SU-DHL-6 (cell line): ENCODE results near the gene PIP5K1B.

Experiments
- H2AFZ ChIP-seq: fragments of 200-600 bp; sonication (generic); 2 replicates; pipeline ENCODE4 v1.6.1; 2014; ENCODE audit warnings: low read depth, mild to moderate bottlenecking, moderate library complexity, mixed read lengths, antibody characterized with exemption, low read length; ENCODE audit not compliant: severe bottlenecking
- H3F3A ChIP-seq: fragments of 200-600 bp; shearing (Covaris generic); 2 replicates; pipeline ENCODE4 v1.6.0; 2016; ENCODE audit warnings: antibody characterized with exemption, mild to moderate bottlenecking; ENCODE audit not compliant: insufficient read depth
- H3K27ac ChIP-seq: fragments of 200-600 bp; sonication (generic); 2 replicates; pipeline ENCODE4 v1.5.1; 2016; ENCODE audit warnings: low read depth, mild to moderate bottlenecking, low read length, moderate library complexity, mixed read lengths
- H3K27me3 ChIP-seq: fragments of 200-600 bp; sonication (generic), shearing (Covaris generic); 2 replicates; pipeline ENCODE4 v1.6.0; 2014; ENCODE audit warnings: mild to moderate bottlenecking, low read length
- H3K36me3 ChIP-seq: fragments of 200-600 bp; sonication (generic); 2 replicates; pipeline ENCODE4 v1.6.1; 2014; ENCODE audit warnings: mild to moderate bottlenecking, low read length, mixed read lengths
- H3K4me2 ChIP-seq: fragments of 300-600, 200-600 bp; shearing (Covaris generic), sonication (generic); 2 replicates; pipeline ENCODE4 v1.6.0; 2014; ENCODE audit warnings: low read length, low read depth, mild to moderate bottlenecking; ENCODE audit not compliant: poor library complexity, severe bottlenecking
- H3K4me3 ChIP-seq: fragments of 200-600 bp; sonication (generic); 2 replicates; pipeline ENCODE4 v1.5.1; 2014; ENCODE audit warnings: antibody characterized with exemption, low read length, mild to moderate bottlenecking, mixed read lengths; ENCODE audit not compliant: insufficient read depth, poor library complexity, severe bottlenecking
- H3K79me2 ChIP-seq: fragments of 200-600 bp; sonication (generic); 2 replicates; pipeline ENCODE4 v1.6.1; 2014; ENCODE audit warnings: mild to moderate bottlenecking, low read length, moderate library complexity; ENCODE audit not compliant: insufficient read depth
- H3K9ac ChIP-seq: fragments of 200-600 bp; sonication (generic); 2 replicates; pipeline ENCODE4 v1.7.0; 2014; ENCODE audit warnings: mild to moderate bottlenecking, low read length
- H3K9me2 ChIP-seq: fragments of 200-600 bp; sonication (generic); replicated peaks from 2 replicates; pipeline ENCODE4 v1.6.1; 2014; ENCODE audit warnings: low read length; ENCODE audit not compliant: insufficient read depth
- H3K9me3 ChIP-seq: fragments of 200-600 bp; sonication (generic); 2 replicates; pipeline ENCODE4 v1.6.1; 2014; ENCODE audit warnings: low read length, mixed read lengths; ENCODE audit not compliant: insufficient read depth
- H4K20me1 ChIP-seq: fragments of 200-600 bp; sonication (generic); 2 replicates; pipeline ENCODE4 v1.6.1; 2014; ENCODE audit warnings: low read depth, mild to moderate bottlenecking, antibody characterized with exemption, low read length, moderate library complexity, mixed read lengths
- EZH2phosphoT487 ChIP-seq: fragments of 200-600 bp; sonication (generic), shearing (Covaris generic); conservative IDR thresholded peaks from 2 replicates; pipeline ENCODE4 v1.6.1; 2018; ENCODE audit warnings: mild to moderate bottlenecking, antibody characterized with exemption, low read length, moderate library complexity, mixed read lengths
- TF ChIP-seq, protein P1 (sequence below): fragments of 200-600 bp; sonication (generic); IDR thresholded peaks from one replicate; pipeline ENCODE4 v1.5.1; 2017; ENCODE audit warnings: antibody characterized with exemption, mild to moderate bottlenecking, low read length, moderate library complexity; ENCODE audit not compliant: insufficient read depth, poor library complexity, severe bottlenecking

Gene PIP5K1B

DNA sequence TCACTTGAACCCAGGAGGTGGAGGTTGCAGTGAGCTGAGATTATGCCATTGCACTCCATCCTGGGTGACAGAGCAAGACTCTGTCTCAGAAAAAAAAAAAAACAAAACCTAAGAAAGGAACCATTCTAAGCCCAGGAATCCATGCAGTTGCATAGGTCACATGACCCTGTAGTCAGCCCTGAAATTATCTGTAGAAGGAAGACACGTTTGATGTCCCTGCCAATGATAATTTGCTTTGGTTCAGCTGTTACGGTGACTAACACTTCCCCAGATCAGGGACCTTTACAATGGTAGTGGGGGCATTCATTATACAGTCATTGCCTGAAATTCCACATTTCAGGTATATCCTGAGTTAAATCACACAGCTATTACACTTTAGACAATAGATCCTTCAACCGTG lies 258.4 kb downstream of the PIP5K1B start:
- no peak overlapping the region for H3K4me3 ChIP-seq

DNA sequence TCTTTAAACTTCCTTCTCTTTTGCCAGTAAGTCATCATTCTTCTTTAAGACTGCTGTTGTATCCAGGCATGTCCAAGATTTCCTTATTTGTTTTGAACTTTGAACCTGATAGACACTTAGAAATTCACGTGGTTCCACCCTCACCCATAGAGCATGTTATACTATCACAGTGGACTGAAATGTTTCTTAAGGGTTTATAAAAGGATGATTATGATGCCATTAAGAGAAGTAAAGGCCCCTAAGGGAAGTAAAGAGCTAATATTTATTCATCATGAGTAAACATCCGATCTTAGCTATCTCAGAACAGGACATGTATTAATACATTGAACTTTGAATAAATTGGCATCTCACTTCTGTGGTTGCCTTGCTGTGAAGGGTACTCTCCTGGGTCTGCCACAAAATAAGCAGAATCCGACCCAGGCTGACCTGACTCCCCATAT lies 259.1 kb downstream of the PIP5K1B start:
- Histone ChIP-seq H3K9ac (no peak overlapping the region), H3K4me2 (no peak overlapping the region), H4K20me1 (no peaks in the 10 kb centered on the region), H3K27ac (no peak overlapping the region), H3K36me3 (no peaks in the 10 kb centered on the region), H3K27me3 (no peaks in the 10 kb centered on the region), H3K4me3 (no peak overlapping the region), H3K9me2 (no peaks in the 10 kb centered on the region), H2AFZ (no peak overlapping the region), H3K9me3 (no peaks in the 10 kb centered on the region), H3K79me2 (no peaks in the 10 kb centered on the region), H3F3A (no peaks in the 10 kb centered on the region)
- no peak for TF ChIP-seq EZH2phosphoT487
- TF ChIP-seq, protein P1, sequence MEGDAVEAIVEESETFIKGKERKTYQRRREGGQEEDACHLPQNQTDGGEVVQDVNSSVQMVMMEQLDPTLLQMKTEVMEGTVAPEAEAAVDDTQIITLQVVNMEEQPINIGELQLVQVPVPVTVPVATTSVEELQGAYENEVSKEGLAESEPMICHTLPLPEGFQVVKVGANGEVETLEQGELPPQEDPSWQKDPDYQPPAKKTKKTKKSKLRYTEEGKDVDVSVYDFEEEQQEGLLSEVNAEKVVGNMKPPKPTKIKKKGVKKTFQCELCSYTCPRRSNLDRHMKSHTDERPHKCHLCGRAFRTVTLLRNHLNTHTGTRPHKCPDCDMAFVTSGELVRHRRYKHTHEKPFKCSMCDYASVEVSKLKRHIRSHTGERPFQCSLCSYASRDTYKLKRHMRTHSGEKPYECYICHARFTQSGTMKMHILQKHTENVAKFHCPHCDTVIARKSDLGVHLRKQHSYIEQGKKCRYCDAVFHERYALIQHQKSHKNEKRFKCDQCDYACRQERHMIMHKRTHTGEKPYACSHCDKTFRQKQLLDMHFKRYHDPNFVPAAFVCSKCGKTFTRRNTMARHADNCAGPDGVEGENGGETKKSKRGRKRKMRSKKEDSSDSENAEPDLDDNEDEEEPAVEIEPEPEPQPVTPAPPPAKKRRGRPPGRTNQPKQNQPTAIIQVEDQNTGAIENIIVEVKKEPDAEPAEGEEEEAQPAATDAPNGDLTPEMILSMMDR: no peak

More for the DNA sequence above, 258.4 kb downstream of the PIP5K1B start:
- Histone ChIP-seq H3K9ac (no peak overlapping the region), H3K27ac (no peak overlapping the region), H3K36me3 (no peaks in the 10 kb centered on the region), H4K20me1 (no peaks in the 10 kb centered on the region), H3F3A (no peaks in the 10 kb centered on the region), H3K4me2 (no peak overlapping the region), H3K27me3 (no peaks in the 10 kb centered on the region), H3K79me2 (no peaks in the 10 kb centered on the region), H3K9me3 (no peaks in the 10 kb centered on the region), H3K9me2 (no peaks in the 10 kb centered on the region), H2AFZ (no peak overlapping the region)
- TF ChIP-seq, protein P1: no peak
- no peak for TF ChIP-seq EZH2phosphoT487

DNA sequence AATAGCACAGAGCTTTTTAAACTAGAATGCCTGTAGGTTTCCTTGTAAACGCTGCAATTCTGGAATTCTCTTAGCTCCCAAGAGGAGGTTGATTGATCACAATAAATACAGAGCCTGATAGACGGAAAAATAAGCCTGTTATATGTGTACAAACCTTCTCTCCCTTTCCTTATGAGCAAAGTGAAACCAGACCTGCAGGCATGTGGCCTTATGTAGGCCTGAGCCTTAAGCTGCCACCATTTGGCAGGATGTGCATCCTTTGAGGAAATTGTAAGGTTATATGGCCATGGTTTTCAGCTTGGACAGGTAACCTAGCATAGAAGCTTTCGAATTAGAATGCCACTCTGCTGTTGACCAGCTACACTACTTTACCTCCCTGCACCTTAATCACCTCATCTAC lies 259.7 kb downstream of the PIP5K1B start:
- no peak for TF ChIP-seq EZH2phosphoT487
- TF ChIP-seq, protein P1: no peak
- no peaks in the 10 kb centered on the region for H3K36me3 ChIP-seq

More for the DNA sequence above, 259.7 kb downstream of the PIP5K1B start:
- H3K9me3 ChIP-seq: no peaks in the 10 kb centered on the region
- H3K9me2 ChIP-seq: no peaks in the 10 kb centered on the region
- H3K27ac ChIP-seq: no peak overlapping the region
- no peaks in the 10 kb centered on the region for H3K27me3 ChIP-seq
- H3F3A ChIP-seq: no peaks in the 10 kb centered on the region
- H3K4me3 ChIP-seq: no peak overlapping the region
- H3K79me2 ChIP-seq: no peaks in the 10 kb centered on the region
- H2AFZ ChIP-seq: no peak overlapping the region
- no peaks in the 10 kb centered on the region for H4K20me1 ChIP-seq
- no peak overlapping the region for H3K4me2 ChIP-seq
- no peak overlapping the region for H3K9ac ChIP-seq
